ENCODE measurements around the gene JAG2.

The JAG2 gene

DNA sequence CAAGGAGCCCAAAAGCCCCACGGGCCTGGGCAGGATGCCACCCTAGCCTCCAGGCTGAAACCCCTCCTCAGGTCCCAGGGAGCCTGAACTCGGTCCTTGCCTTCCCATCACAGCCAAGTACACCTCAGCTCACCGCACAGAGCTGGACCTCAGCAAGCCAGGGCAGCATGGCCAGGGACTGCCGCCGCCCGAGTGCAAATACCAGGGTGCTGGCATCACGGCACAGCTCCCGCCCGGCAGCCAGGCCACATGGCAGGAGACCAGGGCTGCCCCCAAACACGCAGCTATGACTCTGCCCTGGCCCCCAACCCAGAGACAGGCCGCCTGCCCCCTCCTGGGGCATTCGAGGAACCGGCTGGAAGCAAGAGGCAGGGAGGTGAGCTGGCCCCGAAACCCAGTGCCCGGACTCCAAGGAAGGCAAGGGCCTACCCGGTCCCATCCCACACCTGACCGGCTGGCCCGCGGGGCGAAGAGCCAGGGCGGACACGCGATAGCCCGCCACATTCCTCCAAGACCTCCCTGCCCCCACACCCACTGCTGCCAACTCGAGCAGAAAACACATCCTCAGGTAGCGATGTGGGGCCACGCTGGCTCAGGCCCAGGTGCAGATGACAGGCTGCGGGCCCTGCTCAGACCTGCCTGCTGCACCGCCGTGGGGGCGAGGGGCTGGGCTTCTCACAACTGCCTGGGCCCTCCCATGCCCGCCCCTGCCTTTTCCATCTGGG, 2.7 kb downstream of the JAG2 start:
- DNase-seq (ENCODE audit: low read depth in 2 of 2) = no peak

DNA sequence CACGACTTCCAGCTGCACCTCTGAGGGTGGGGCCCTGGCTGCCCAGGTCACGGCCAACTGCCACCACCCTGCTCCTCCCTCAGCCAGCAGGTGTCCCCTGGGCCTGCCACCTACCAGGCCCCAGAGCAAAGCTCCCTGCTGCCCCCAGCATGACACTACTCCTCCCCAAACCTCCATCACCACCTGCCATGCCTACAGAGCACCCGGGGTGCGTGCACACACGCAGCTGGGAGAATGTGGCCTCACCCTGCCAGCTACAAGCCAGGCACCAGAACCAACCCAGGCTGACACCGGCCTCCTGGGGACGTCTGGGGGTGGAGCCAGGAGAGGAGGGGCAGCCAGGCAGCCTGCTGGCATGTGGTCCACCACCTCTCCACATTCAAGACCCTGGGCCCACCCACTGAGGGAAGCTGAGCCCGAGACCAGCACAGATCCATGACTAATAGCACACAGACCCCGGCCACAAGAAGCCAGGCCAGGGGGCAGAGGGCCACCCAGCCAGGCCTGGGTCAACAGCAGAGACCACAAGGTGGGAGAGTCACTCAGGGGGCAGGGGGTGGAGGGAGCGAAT, 3.4 kb downstream of the JAG2 start:
- no peak for DNase-seq (ENCODE audit: low read depth in 2 of 2)

DNA sequence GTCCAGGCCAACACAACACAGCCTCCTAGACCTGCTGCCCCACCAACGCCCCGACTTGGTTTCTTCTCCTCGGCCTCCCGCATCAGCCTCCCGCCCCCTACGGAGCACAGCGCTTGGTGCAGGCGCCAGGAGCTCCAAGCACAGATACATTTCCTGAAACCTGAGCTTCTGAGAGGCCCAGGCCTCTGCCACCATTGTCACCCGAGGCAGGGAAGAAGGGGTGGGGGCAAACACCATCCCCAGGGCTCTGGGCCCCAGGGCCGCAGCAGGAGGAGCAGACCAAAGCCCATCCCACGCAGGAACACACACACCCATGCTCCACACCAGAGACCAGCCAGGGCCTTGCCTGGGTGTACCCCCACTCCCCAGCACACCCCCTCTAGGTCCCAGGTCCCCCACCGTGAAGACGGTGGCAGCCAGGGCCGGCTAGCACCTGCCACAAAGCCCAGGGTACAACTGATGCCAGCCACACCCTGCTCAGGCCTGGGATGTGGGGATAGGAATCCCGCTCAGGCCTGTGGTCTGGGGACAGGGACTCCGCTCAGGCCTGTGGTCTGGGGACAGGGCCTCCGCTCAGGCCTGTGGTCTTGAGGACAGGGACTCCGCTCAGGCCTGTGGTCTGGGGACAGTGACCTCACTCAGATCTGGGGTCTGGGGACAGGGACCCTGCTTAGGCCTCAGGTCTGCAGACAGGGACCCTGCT, 5.4 kb downstream of the JAG2 start:
- DNase-seq (ENCODE audit: low read depth in 2 of 2) = no peak

DNA sequence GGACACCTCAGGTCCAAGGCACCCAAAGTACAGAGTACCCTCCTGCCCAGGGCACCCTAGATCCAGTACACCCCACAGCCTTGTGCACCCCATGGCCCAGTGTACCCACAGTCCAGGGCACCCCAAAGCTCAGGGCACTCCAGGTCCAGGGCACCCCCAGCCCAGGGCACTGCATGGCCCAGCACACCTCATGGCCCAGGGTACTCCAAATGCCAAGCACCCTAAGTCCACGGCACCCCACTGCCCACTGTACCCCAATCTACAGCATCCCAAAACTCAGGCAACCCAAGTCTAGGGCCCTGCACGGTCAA, 6.0 kb downstream of the JAG2 start:
- DNase-seq (ENCODE audit: low read depth in 2 of 2) = no peak

DNA sequence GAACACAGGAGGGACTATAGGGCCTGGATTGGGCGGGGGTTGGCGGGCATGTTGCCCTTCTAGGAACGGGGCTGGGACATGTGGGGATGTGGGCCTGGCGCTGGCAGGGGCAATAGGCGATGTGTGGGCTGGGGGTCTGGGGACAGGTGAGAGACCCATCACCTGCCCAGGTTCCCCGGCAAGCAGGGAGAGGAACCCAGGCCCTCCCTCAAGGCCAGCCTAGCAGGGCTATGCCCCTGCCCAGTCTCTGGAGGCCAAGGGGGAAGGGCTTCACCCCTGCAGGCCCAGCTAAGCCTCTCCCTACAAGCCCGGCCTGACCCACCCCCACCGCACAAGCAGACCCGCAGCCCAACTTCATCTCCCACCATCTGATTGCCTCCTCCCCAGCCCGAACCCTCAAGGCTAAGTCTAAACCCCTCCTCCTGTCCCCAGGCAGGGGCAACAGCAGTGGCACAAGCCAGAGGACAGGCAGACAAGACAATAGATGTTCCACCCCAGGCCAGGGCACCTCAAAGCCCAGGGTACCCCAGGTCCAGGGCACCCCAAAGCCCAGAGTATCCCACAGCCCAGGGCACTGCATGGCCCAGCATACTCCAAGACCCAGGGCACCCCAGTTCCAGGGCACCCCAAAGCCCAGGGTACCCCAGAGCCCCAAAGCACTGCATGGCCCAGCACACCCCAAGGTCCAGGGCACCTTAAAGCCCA, 6.5 kb downstream of the JAG2 start:
- DNase-seq (ENCODE audit: low read depth in 2 of 2) = no peak

DNA sequence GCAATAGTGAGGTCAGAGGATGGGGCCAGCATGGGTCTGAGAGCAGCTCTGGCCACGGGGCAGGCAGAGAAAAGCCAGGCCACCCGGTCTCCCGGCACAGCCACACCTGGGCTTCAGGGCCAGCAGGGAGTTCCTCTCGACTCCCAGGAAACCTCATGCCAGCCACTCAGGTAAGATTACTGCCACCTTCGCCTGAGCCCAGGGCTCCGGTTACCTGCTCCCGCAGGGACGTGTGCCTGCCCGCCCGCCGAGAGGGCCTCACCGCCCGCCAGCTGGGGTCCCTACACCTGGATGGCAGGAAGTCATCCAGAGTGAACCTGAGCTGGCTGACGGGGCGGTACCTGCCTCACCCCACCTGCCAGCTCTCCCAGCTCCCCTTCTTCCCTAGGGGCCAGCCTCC, 7.3 kb downstream of the JAG2 start:
- no peak for DNase-seq (ENCODE audit: low read depth in 2 of 2)

GRCh38 chr14:105160776-105161175, 7.8 kb downstream of the JAG2 start:
- DNase-seq (ENCODE audit: low read depth in 2 of 2) = no peak

DNA sequence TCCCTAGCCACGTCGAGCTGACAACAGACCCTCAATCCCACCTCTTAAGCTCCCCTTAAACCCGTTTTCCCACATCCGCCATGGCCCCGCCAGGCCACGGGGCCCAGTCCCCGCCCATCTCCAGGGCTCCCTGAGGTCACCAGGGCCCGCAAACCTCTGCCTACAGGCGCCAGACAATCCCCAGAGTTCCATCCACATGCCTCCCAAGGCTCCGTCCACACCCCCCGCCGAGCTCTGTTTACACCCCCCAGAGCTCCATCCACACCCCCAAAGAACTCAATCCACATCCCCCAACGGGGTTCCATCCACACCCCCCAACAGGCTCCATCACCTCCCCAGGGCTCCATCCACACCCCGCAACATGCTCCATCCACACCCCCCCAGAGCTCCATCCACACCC, 9.2 kb downstream of the JAG2 start:
- no peak for DNase-seq (ENCODE audit: low read depth in 2 of 2)

- DNase-seq (ENCODE audit: low read depth in 2 of 2) = no peak
Measured at GRCh38 chr14:105158794-105159193, 9.8 kb downstream of the JAG2 start.

- DNase-seq (ENCODE audit: low read depth in 2 of 2) = no peak
Measured at GRCh38 chr14:105157872-105158271, 10.7 kb downstream of the JAG2 start.

GRCh38 chr14:105156414-105157375, 11.9 kb downstream of the JAG2 start:
- no peak for DNase-seq (ENCODE audit: low read depth in 2 of 2)

GRCh38 chr14:105155681-105156413, 12.7 kb downstream of the JAG2 start:
- no peak for DNase-seq (ENCODE audit: low read depth in 2 of 2)

DNA sequence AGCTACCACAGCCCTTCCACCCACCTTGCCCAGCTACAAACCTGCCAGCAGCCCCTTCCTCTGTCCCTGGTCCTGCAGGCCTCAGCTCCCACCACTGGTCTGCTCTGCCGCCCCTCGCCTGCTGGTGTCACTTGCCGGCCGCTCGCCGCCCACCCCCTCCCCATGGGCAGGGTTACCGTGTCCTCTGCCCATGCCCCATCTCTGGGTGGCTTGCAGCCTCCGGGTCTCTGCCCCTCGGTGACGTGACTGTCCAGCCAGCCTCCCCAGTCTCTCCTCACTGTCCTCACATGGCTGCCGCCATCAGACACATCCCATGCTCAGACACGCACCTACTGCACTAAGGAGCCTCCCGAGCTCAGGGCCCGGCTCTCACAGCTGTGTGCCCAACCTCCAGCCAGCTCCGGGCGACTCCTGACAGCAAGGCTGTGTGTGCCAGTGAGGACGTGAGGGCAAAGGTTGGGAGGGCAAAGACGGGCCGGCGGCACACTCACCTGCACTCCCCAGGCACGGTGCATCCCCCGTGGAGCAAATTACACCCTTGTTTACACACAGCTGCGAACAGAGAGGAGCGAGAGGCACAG, 13.4 kb downstream of the JAG2 start:
- no peak for DNase-seq (ENCODE audit: low read depth in 2 of 2)

DNA sequence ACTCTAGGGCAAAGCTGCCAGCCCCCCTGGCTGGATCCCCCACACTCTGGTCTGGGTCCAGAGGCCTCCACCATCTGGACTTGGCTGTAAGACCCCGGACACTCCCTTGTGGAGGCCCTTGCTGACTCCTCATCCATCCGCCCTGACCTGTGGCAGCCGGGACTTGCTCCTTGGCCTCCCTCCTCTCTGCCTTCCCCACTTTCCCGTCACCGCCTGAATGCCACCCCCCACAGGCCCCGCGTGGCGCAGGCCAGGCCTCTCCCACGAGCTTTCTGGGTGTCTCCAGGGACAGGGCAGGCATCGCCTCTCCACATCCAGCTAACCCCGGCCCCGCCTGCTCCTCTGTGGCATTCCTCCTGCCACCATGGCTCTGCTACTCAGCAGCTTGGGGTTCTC, 14.1 kb downstream of the JAG2 start:
- DNase-seq (ENCODE audit: low read depth in 2 of 2) = no peak

DNA sequence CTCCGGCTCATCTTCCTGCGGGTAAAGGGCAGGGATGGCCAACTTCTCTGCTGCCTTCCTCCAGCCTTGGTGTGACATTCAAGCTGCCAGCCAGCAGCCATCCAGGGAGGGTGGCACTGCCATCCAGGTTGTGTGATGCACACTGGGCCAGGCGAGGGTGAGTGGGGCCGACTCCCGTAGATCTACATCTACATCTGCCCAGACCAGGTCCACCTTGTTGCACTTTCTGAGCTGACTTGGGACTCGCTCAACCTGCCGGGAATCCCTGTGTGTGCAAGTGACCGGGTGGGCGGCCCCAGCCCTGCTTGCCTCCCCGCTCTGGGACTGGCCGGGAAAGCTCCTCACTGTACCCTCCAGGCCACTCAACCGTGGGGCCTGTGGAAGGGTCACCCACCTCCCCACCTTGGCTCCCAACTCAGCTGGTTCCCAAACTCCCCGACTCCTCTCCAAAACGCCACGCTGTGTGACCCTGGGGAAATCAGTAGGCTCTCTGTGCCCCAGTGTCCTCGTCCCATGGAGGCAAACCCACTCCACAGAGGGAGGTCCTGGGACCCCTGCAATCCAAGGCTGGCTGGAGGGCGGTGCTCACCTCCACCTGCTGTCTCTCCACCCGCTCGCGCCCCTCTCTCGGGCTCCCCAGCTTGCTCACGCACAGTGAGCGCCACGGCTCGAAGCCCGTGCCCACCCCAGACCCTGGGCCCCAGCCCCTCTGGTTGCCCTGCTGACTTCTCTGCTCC, 14.7 kb downstream of the JAG2 start:
- no peak for DNase-seq (ENCODE audit: low read depth in 2 of 2)

GRCh38 chr14:105153331-105153731, 15.2 kb downstream of the JAG2 start:
- no peak for DNase-seq (ENCODE audit: low read depth in 2 of 2)

DNA sequence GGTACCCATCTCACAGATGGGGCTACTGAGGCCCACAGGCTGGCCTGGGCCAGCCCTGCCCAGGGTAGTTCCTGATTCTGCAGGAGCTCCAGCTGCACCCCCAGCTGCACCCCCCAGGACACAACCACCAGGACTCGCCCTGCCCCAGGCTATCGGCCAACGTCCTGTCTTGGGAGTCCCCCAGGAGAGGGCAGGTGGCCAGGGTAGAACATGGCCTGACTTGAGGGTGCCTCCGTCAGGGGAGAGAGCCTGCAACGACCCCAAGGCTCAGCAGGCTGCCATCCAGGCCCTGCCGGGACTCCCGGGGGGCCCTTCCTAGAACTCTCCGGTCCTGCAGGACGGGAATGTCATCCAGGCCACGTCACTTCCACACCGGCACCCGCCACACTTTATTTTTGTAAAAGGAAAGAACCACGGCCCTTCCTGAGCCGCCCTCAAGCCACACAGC, 15.8 kb downstream of the JAG2 start:
- no peak for DNase-seq (ENCODE audit: low read depth in 2 of 2)

DNA sequence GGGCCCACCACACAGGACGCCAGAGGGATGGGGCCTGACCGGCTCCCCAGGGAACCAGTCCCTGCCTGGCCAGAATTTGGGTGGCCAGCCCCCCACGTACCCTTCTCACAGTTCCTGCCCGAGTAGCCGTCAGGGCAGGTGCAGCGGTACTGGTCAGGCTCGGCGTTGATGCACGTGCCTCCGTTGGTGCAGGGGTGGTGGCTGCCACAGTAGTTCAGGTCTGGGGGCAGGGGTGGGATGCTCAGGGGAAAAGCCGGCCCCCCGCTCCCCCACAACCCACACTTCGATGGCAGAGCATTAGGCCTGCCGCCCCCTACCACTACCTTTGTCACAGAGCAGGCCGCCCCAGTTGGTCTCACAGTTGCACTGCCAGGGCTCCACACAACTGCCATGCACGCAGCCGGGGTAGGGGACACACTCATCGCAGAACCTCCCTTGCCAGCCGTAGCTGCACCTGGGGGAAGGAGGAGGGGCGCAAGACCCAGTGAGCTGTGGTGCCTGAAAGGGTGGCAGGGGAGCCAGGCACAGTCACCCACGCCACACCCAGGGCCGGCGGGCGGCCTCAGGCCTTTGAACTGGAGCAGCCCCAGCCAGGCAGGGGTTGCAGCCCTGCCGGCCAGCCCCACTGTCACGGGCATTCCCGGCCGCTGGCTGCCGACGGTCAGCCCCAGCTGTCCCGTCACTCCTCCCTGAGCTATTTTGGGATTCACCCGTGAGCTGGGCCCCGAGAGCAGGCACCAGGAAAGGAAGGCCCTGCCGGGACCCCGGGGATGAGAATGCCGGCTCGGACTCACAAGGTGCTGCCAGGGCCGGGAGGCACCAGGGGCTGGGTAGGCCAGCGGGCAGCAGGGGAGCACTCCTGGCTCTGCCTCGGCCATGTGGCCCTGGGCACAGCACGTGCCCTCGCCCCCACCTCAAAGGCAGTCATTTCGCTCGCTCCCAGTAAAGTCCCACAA, 16.5 kb downstream of the JAG2 start:
- DNase-seq (ENCODE audit: low read depth in 2 of 2) = no peak

All from activated CD4-positive, alpha-beta T cell treated with anti-CD3 and anti-CD28 coated beads for 24 hours (primary cell).